Heart left ventricle (tissue), 13 donors: ENCODE data around the gene MAML1.

Experiments used
- POLR2A ChIP-seq, 2 donors: fragments of 450-650 bp; IDR thresholded peaks; one replicate each; pipeline ENCODE4 v1.6.1; 2017; ENCODE audit warnings: antibody characterized with exemption in 2 of 2, mild to moderate bottlenecking in 2 of 2, moderate library complexity in 2 of 2
- TF ChIP-seq, protein P1 (sequence below), 12 donors: fragments of 200-600 bp; sonication (generic) in 4 of 12; IDR thresholded peaks; one replicate each; pipeline versions ENCODE4 v1.5.0 to v1.8.0; 2018 to 2022; ENCODE audit warnings: antibody characterized with exemption in 12 of 12, mild to moderate bottlenecking in 5 of 12
- donor health status: ischemic (EF 13 %, LVEDD 7.1; RV severe dilation, severe dysfunction).
- donor health status: DM: no; HTN: yes; CAD: no.
- donor health status: DM: no; HTN: no; CAD: no.
- donor health status: ischemic (EF 25% LVEDD 6.9; RV normal size, moderate dysfunction).
- donor health status: ischemic (EF 25% LVEDD 5.7; RV mildly dilated, moderate dysfunction).
- donor health status: ischemic (EF 35%, LVEDD 5.7; RV mildly dilated, moderate dysfunction).
- donor health status: nonischemic (EF 11% LVEDD 7.7; RV severe dilation, severe dysfunction).
- donor health status: DM: yes; HTN: yes; CAD: no.
- donor health status: PGD.
- donor health status: ischemic (EF 29% LVEDD 5.4; RV normal size, mild dysfunction).
- donor health status: nonischemic (EF 23%, LVEDD 6.1; RV moderate dilation, normal function).

DNA sequence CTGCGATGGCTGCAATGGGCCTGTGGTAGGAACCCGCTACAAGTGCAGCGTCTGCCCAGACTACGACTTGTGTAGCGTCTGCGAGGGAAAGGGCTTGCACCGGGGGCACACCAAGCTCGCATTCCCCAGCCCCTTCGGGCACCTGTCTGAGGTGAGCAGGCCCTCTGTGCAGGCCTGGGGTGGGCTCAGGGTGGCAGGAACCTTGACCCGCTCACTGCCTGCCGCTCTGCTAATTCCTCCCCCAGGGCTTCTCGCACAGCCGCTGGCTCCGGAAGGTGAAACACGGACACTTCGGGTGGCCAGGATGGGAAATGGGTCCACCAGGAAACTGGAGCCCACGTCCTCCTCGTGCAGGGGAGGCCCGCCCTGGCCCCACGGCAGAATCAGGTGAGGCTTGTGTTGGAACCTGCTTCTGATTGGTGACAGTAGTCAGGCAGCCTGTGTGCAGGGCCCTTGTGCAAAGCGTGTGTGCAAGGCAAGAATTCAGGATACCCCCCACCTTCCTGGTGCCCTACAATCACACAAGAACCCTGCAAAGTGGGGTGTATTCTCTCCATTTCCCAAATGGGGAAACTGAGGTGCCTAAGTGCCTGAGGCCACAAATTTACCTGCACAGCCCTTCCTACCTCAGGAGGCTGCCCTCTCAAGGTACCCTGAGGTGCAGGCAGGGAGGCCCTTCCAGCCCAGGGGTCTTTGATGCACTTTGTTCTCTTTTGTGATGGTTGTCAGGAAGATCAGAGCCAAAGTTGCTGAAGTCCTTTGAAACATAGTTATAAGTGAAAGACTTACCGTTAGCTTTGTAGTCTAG is 91.5 kb downstream of the MAML1 start:
- TF ChIP-seq, protein P1, sequence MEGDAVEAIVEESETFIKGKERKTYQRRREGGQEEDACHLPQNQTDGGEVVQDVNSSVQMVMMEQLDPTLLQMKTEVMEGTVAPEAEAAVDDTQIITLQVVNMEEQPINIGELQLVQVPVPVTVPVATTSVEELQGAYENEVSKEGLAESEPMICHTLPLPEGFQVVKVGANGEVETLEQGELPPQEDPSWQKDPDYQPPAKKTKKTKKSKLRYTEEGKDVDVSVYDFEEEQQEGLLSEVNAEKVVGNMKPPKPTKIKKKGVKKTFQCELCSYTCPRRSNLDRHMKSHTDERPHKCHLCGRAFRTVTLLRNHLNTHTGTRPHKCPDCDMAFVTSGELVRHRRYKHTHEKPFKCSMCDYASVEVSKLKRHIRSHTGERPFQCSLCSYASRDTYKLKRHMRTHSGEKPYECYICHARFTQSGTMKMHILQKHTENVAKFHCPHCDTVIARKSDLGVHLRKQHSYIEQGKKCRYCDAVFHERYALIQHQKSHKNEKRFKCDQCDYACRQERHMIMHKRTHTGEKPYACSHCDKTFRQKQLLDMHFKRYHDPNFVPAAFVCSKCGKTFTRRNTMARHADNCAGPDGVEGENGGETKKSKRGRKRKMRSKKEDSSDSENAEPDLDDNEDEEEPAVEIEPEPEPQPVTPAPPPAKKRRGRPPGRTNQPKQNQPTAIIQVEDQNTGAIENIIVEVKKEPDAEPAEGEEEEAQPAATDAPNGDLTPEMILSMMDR (IDR thresholded peaks at IDR 0.05), result no peak
- no peak for TF ChIP-seq POLR2A (IDR thresholded peaks at IDR 0.05)
